ENCODE results near the gene SPHK2.

SPHK2 gene

DNA sequence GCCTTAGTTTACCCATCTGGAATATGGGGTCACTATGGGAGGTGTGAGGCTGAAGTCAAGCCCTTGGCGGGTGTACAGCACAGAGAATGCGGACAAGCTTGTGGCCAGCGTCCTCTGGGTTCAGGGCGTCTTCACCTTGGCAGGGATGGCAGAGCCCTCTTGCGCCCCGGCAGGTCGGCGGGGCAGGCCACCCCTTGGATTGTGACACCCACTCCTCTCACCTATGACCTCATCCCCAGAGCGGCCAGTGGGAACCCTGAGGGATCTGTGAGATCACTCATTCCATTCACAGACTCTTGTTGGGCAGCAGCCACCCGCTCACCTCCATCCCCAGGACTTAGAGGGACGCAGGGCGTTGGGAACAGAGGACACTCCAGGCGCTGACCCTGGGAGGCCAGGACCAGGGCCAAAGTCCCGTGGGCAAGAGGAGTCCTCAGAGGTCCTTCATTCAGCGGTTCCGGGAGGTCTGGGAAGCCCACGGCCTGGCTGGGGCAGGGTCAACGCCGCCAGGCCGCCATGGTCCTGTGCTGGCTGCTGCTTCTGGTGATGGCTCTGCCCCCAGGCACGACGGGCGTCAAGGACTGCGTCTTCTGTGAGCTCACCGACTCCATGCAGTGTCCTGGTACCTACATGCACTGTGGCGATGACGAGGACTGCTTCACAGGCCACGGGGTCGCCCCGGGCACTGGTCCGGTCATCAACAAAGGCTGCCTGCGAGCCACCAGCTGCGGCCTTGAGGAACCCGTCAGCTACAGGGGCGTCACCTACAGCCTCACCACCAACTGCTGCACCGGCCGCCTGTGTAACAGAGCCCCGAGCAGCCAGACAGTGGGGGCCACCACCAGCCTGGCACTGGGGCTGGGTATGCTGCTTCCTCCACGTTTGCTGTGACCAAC, 12.6 kb upstream of the SPHK2 start, which contains the start of gene SPACA4:
Gene SPACA4, plus strand, starts transcription at position 280 of the 896 bp plus-strand sequence. Its CDS starts 237 bp downstream, at position 517.
- no peak for DNase-seq (ENCODE audit: low read depth in 2 of 2)

- no peak for DNase-seq (ENCODE audit: low read depth in 2 of 2)
These were observed 11.9 kb upstream of the SPHK2 start for GRCh38 chr19:48607359-48607755.

DNA sequence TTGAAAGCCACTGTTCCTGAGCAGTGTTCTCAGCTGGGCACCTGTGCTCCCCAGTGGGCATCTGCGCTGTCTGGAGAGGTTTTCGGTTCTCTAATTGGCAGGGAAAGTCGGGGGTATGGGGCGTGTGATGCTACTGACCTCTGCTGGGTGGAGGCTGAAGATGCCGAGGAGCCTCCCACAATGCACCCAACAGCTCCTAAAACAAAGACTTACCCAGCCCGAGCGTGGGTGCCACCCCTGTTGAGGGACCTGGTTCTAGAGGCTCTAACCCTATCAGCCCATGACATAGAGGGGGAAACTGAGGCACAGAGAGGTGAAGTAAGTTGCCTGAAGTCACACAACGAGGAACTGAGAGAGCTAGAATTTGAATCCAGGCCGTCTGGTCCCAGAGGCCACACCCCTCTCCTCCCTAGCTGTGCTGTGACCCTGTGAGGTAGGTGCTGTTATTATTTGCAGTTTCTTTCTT, 10.5 kb upstream of the SPHK2 start:
- no peak for DNase-seq (ENCODE audit: low read depth in 2 of 2)

DNA sequence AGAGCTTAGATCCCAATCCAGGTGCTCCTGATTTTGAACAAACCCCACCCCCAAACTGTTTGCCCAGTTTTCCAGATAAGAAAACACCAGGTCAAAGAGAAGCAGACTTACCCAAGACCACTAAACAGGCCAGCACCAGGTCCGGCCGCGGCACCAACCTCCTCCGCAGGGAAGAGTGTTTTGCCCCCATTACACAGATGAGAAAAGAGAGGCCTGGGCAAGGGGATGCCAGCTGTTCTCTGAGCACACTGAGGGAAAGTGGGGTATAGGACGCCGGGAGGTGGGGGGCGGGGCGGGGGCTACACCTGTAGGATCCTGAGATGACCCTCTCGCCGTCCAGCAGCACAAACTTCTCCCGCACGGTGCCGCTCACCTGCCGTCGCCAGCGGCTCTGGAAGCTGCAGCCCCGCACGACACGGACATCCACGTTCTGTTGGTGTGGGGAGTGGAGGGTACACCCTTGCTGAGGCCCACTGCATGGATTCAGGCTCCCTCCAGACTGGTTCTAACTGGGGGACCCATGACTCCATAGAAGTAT, 9.7 kb upstream of the SPHK2 start:
- no peak for DNase-seq (ENCODE audit: low read depth in 2 of 2)

GRCh38 chr19:48611872-48612271, 7.4 kb upstream of the SPHK2 start:
- no peak for DNase-seq (ENCODE audit: low read depth in 2 of 2)

DNA sequence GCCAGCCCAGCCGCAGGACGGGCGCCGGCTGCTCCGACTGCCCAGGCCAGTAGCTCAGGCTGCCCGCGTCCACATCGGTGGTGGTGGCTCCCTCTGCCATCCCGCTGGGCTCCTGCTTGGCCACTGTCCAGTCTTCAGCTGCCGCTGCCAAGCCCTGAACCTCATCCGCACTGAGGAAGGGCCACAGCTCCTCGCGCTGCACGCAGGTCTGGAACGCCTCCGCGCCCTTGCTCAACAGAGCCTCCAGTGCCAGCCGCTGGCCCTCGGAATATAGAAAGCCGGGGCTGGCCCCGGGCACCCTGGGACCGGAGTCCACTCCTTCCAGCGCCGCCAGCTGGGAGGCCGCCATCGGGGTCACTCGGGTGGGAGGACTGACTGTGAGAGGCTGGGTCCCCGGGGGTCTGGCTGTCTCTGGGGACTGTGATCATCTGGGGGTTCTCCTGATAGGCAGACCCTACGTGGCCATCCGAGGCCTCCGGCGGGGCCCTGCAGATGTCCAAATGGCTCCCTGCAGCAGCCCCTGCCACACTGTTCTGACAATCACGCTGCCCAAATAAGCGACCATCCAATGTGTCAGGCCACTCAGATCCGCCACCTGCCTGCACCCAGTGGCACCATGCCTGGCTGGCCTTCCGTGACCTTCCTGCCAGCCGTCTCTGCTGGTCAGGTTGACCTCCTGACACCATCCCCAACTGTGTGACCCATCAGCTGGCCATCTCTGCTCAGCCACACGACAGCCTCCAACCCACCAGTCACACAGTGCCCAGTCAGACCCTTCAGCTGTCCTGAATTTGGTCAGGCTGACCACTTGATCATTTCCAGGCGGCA, 6.1 kb upstream of the SPHK2 start:
- no peak for DNase-seq (ENCODE audit: low read depth in 2 of 2)

DNA sequence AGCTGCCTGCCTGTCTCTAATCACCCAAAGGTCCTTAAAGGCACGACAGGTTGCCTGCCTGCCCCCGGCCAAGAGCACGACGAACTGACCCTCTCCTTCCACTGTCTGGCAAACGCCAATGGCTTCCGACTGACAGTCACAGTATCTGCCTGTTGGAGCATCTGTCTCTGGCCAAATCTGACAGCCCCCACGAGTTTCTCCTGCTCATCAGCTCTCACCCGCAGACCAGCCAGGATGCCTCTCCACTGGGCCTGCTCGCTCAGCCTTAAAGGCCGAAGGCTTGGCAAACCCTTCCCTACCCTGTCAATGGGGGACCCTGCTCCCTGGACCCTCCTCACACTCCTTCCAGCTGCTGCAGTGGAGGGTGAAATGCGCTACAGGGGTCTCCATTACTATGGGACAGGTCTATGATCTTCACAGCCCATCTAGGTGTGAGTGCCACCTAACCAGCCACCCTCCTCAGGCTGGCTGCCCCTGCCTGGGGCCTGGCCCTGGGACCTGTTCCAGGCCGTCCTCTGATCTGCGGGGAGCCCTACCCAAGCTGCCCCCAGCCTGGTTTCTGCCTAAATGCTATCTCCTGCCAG, 5.4 kb upstream of the SPHK2 start:
- DNase-seq (ENCODE audit: low read depth in 2 of 2) = no peak

DNA sequence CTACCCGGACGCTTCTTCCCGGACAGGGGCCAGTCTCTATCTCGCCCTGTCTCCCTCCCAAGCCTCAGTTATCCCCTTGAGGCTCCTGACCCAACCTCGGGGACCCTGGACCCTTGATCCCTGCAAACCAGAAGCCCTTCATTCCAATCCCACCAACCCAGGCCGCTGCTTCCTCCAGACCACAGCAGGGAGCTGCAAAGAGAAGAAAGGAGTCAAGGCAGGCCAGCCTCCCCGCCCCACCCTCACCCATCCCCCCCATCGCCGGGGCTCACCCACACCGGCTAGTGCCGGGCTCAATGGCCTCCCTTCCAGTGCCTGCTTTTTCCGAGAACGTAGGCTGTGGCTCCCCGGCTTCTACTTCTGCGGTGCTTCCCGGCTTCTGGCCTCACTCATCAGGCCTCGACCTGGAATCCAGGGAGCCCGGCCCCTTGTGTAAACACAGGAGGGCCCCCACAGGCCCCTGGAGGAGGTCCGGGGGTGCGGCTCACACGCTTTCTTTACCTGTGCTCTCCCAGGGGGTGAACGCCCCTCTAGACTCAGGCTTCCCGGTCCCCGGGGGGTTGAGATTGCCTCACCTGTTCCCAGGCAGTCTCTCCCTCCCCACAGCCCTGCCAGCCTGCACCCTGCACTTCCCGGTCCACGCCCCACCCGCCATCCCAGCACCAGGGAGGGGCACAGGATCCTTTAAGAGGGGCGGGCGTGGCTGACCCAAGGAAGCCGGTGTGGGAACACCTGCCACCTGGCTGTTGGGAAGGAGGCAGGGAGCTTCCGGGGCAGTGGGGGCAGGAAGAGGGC, 4.7 kb upstream of the SPHK2 start, which contains the start of gene FAM83E:
Gene FAM83E, minus strand, starts transcription at position 641 of the 795 bp plus-strand sequence. CDS start 1,704 bp downstream, outside the sequence.
- no peak for DNase-seq (ENCODE audit: low read depth in 2 of 2)

DNA sequence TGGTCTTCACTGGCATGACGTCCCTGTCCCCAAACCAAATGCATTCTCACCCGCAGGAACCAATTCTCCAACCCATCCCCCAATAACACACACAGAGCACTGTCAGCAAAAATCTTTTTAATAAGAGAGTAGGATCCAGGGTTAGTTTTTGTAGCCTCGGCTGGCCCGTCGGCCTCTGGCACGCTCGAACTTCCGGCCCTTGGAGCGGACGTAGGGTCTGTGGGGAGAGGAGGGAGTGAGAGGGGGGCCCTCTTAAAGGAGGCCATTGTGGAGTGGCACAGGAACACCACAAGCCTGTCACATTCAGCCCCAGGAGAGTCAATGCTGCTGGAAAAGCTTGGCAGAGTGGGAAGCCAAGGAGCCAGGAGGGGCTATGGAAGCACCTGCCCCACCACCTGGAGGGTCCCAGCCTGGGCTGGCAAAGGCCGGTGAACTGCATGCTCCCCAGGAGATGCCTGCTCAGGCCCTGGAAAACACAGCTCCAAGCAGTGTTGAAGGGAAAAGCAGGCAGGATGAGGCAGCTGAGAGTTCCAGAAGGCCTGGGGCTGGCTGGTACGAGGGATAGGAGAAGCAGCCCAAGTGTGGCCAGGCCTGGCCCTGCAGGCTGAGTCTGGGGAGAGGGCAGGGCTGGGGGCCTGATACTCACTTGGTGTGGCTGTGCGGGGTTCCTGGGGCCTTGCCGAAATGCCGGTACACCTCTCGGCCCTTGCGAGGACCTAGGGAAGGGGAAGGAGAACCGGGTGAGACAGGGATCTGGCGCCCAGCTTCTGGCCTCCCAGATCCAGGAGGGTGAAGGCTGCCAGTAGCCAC, 3.9 kb upstream of the SPHK2 start:
- DNase-seq (ENCODE audit: low read depth in 2 of 2) = no peak

GRCh38 chr19:48616041-48616436, 3.3 kb upstream of the SPHK2 start:
- no peak for DNase-seq (ENCODE audit: low read depth in 2 of 2)

- no peak for DNase-seq (ENCODE audit: low read depth in 2 of 2)
These were observed 2.7 kb upstream of the SPHK2 start for GRCh38 chr19:48616491-48617056.

GRCh38 chr19:48617146-48617937, 2.0 kb upstream of the SPHK2 start:
- no peak for DNase-seq (ENCODE audit: low read depth in 2 of 2)

DNA sequence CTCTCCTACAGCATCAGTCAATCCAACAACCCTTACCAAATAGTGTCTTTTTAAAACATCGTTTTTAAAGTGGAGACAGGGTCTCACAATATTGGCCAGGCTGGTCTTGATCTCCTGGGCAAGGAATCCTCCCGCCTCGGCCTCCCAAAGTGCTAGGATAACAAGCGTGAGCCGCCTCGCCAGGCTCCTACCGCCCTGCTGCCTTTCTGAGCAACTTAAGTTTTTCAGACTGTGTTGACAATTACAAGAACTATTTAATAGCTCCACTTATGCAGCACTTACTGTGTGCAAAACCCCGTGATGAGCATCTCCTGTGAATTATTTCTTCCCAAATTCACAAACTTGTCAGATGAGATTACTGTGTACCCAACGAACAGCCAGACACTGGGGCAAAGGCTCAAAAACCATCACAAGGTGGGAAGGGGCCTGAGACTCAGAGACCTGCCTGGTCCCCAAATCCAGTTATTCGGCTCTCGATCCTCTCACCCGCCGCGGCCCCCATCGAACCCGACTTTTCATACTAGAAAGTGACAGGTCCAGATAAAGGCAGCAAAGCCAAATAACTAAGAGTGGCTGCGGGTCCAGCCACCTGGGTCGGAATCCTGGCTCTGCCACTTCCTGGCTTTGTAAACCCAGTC, 909 bp upstream of the SPHK2 start:
- DNase-seq (ENCODE audit: low read depth in 2 of 2) = no peak

DNA sequence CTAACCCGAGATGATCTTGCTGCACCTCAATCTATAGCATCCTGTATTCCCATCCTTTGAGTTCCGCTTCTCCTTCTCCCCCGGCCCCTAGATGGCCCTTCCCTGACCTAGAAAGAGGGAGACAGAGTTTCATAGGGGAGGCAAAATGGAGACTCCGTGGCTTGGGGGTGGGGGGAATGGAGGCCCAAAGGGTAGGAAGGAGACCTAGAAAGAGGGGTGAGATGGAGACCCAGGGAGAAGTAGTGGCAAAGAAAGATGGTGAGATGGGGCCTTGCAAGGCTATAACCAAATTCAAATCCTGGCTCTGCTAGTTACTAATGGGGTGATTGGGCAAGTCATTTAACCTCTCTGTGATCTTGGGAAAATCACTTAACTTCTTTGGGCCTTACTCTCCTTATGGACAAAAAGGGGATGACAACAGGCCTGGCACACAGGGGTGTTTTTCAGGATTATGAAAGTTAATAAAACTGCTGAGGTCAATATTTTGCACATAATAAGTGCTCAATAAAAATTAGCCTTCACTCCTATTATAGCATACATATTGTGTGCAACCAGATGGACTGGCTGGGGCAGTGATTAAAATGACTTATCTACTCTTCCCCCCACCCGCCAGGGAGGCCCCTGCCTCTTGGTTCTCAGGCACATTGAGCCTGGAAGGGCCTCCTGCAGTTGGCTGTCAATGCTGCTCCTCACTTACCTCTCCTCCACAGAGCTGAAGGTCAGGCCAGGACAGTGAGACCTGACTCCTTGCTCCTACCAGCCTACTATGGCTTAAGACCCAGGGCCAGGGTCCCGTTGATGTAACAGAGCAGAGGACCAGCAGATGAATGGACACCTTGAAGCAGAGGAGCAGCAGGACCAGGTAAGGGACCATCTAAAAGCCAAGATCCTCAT, 633 bp downstream of the SPHK2 start:
- DNase-seq (ENCODE audit: low read depth in 2 of 2) = no peak

DNA sequence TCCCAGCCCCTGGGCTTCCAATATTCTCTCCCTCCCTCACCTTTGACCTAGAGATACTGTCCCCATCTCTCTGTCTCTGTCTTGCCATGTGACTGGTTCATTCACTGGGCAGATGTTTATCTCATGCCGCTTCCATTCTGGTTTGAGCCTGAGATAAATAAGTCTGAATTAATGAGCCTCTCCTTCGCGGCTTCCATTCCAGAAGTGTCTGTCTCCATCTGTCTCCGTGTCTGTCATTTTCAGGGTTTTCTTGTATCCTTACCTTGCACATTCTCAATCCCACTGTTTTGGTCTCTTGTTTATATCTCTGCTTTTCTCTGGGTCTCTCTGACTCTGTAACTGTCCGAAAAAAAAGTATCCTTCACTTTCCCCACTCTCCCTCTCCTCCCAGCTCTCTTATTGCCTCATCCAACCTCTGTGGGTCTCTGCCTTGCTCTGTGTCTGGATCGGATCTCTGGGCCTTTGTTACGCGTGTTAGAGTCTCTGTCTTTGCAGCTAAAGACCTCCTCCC, 4.3 kb downstream of the SPHK2 start:
- no peak for DNase-seq (ENCODE audit: low read depth in 2 of 2)

DNA sequence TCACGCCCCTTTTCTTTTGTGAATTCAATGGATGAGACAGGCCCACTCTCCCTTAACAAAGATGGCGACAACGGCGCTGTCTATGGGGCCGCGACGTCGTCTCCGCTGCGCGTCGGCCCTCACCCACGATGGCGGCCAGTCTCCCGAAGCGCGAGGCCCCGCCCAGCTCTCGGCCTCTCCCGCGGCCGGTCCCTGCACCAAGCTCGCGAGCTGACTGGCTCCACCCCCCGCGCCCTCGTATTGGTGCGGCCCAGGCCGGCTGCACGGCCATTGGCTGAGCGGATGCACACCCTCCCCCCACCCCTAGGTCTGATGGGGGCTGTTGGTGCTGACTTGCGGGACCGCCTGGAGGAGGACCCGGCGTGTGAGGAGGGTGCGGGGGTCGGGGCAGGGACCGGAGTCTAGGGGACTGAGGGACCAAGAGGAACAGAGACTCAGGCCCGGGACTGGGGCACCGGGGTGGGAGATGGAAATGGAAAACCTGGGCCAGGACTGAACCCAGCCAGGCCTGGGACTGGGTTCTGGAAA, 4.8 kb downstream of the SPHK2 start:
- DNase-seq (ENCODE audit: low read depth in 2 of 2) = peak; percentile 93 to 98

Measured in stimulated activated CD4-positive, alpha-beta T cell treated with anti-CD3 and anti-CD28 coated beads, Interleukin-15, amount 100 ng/mL, for 48 hours (primary cell).